NCI-H146 (cell line): ENCODE data around the gene CORO2B.
"Not testable (repeated sequence)": the region's sequence is repeated elsewhere in the genome, so short reads cannot be mapped to it uniquely, and the experiment has no call there.

ENCODE experiments used
- DNase-seq: peaks from one replicate; lab custom pipeline; 2025; lab: John Stamatoyannopoulos, UW

CORO2B gene

GRCh38 chr15:68592054-68592453 lies 13.3 kb downstream of the CORO2B start:
- DNase-seq = no peak

GRCh38 chr15:68592544-68592943 lies 13.8 kb downstream of the CORO2B start:
- no peak for DNase-seq

GRCh38 chr15:68593341-68593740 lies 14.5 kb downstream of the CORO2B start:
- DNase-seq = no peak

GRCh38 chr15:68593828-68594532 lies 15.2 kb downstream of the CORO2B start:
- DNase-seq = no peak

- no peak for DNase-seq
These were observed 15.9 kb downstream of the CORO2B start for GRCh38 chr15:68594533-68595259.

- no peak for DNase-seq
These were observed 16.4 kb downstream of the CORO2B start for GRCh38 chr15:68595260-68595564.

GRCh38 chr15:68595761-68596160 lies 17.0 kb downstream of the CORO2B start:
- DNase-seq = no peak

GRCh38 chr15:68596691-68597090 lies 17.9 kb downstream of the CORO2B start:
- no peak for DNase-seq

GRCh38 chr15:68597581-68597980 lies 18.8 kb downstream of the CORO2B start:
- DNase-seq = no peak

GRCh38 chr15:68598171-68599152 lies 19.7 kb downstream of the CORO2B start:
- no peak for DNase-seq

GRCh38 chr15:68599153-68599545 lies 20.4 kb downstream of the CORO2B start:
- DNase-seq = no peak

- peak; percentile 91 for DNase-seq
These were observed 20.8 kb downstream of the CORO2B start for GRCh38 chr15:68599560-68600071.

- DNase-seq = no peak
These were observed 22.7 kb downstream of the CORO2B start for GRCh38 chr15:68601206-68602197.

- DNase-seq = no peak
These were observed 23.8 kb downstream of the CORO2B start for GRCh38 chr15:68602459-68603215.

GRCh38 chr15:68603216-68603595 lies 24.4 kb downstream of the CORO2B start:
- DNase-seq = no peak

- no peak for DNase-seq
These were observed 25.2 kb downstream of the CORO2B start for GRCh38 chr15:68603951-68604350.

GRCh38 chr15:68604840-68605478 lies 26.2 kb downstream of the CORO2B start:
- DNase-seq = not testable (repeated sequence)

GRCh38 chr15:68606375-68606774 lies 27.6 kb downstream of the CORO2B start:
- no peak for DNase-seq

- DNase-seq = no peak
These were observed 29.5 kb downstream of the CORO2B start for GRCh38 chr15:68608206-68608843.
